Measurements from ENCODE around the gene PDE6C.

DNA sequence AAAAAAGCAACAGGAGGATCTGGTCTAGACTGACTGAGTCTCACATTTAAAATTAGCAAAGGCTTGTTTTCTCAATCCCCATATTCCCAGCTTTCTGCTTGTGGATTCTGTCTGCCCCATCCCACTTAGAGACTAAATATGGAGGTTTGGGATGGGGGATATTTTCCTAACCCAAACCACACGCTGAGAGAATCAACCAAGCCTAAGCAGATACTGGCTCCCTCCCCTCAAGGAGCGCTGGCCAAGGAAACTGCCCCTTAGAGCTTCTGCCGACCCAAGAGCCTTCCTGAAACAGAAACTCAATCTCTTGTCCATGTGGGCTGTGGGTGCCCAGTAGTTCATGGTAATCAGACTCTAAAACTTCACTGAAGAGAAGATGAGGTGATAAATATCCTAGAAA lies 42.0 kb upstream of the PDE6C start:
- no peak for TF ChIP-seq EZH2phosphoT487 (IDR thresholded peaks at IDR 0.05; ENCODE audit: borderline replicate concordance, low read depth, low read length)
- TF ChIP-seq CTCF (conservative IDR thresholded peaks at IDR 0.05; ENCODE audit: low read length) = no peak
